Retinal pigment epithelial cell (primary cell): ENCODE results near the gene OTOP3.

Experiments used
- DNase-seq: peaks from one replicate; pipeline ENCODE4 v3.0.0-alpha.2; 2010; ENCODE audit warnings: low read depth
- H3K4me3 ChIP-seq: 2 replicates; pipeline ENCODE4 v1.5.1; 2011; ENCODE audit warnings: mild to moderate bottlenecking, low read length, control low read depth, moderate library complexity
- TF ChIP-seq, protein P1 (sequence below): conservative IDR thresholded peaks from 2 replicates; pipeline ENCODE4 v1.5.1; 2011; ENCODE audit warnings: low read depth, low read length, control low read depth, inconsistent platforms

Gene OTOP3

DNA sequence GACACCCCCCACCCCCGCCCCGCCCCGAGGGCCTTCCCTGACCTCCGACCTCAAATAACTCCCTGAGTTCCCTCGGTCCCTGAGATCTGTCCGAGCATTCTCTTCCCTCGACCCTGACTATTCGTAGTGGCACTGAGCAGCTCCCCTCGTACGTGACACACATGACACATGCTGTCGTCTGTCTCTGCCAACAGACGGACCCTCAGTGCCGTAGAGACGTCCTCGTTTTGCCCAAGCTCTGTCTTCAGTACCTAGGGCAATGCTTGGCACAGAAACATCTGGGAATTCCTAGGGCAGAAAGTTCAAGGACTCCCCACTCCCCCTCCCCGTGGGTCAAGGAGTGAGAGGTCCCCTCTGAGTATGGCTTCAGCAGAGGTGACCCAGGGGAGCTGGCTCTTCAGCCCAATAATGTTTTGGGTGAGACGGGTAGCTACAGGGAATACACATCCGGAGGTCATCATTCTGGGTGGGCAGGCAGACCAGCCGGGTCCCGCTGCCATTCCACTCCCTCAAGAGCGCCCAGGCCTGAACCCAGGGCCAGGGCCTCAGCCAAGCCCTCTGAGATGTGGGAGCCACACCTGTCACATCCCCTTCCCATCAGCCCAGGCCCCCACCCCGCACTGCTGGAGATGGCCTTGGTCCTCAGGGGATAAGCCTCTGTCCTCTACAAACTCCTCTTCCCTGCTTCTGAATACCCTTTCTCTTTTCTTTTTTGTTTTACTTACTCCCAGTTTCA, 41.6 kb upstream of the OTOP3 start:
- no peak for DNase-seq
- no peak overlapping the region for H3K4me3 ChIP-seq
- TF ChIP-seq, protein P1, sequence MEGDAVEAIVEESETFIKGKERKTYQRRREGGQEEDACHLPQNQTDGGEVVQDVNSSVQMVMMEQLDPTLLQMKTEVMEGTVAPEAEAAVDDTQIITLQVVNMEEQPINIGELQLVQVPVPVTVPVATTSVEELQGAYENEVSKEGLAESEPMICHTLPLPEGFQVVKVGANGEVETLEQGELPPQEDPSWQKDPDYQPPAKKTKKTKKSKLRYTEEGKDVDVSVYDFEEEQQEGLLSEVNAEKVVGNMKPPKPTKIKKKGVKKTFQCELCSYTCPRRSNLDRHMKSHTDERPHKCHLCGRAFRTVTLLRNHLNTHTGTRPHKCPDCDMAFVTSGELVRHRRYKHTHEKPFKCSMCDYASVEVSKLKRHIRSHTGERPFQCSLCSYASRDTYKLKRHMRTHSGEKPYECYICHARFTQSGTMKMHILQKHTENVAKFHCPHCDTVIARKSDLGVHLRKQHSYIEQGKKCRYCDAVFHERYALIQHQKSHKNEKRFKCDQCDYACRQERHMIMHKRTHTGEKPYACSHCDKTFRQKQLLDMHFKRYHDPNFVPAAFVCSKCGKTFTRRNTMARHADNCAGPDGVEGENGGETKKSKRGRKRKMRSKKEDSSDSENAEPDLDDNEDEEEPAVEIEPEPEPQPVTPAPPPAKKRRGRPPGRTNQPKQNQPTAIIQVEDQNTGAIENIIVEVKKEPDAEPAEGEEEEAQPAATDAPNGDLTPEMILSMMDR = no peak

DNA sequence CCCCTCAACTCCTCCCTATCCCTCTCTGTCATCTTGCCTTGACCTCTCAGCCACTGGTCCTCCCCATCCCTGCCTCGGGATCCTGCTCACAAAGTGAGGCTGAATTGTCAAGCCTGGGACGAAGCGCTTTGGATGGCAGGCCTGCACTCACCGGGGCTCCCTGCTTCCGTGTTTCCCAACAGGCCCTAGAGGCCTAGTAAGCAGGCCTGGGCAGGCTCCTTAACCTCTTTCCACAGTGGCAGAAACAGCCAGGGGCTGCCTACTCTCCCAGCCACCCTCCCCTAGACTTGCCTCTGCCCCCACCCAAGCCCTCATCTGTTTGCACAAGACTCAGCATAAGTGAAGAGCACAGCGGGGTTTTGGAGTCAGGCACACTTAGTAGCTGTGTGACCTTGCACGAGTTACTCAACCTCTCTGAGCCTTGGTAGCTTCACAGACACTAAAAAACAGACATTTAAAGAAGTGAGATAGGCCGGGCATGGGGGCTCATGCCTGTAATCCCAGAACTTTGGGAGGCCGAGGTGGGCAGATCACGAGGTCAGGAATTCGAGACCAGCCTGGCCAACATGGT, 37.2 kb upstream of the OTOP3 start:
- no peak overlapping the region for H3K4me3 ChIP-seq
- TF ChIP-seq, protein P1 = no peak
- DNase-seq = no peak

DNA sequence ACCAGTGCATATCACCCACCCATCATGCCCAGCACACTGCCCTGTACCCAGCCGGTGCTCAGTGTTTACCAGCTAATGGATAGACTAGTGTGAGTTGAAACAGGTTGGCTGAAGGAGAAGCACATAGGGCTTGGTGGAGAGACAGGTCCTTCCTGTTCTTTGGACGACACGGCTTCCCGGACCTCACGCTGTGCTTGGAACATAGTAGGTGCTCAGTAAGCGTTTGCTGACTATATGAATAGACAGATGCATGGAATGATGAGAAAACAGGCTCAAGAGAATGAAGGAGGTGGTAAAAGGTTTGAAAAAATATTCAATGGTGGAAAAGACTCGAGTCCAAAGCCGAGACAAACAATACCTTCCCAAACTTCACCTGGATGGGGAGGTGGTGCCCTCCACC, 35.5 kb upstream of the OTOP3 start:
- no peak overlapping the region for H3K4me3 ChIP-seq
- DNase-seq = no peak
- TF ChIP-seq, protein P1 = no peak

DNA sequence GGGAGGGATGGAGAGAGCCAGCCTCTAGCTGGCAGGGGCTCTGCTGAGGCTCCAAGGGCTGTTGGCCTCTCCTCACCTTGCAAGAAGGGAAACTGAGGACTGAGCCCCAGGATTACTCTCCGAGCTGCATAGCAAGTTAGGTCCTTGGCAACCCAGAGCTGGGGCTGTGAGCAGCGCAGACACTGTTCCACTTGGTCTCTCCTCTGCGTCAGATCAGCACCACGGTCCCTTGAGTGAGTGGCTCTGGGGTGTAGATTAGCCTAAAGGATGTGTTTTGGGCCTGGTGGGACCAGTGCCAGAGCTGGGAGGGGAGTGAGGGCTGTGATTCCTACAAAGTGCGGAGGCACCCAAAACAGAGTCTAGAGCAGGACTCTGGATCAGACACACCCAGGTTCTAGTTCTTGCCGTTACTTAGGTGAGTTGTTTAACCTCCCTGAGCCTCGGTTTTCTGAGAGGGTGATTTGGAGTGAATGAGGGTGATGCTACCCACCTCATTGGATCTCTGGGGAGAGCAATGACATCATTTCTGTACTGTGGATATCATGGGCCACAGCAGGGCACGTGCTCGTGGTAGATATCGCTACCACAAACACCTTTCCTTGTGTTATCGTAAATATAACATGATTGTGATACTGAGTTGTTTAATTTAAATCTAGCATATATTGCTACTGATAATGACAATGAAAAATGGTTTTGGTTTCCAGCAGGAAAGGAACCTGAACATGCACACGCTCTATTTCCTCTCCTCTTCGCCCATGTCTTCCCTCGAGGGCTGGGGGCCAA, 34.2 kb upstream of the OTOP3 start:
- no peak overlapping the region for H3K4me3 ChIP-seq
- TF ChIP-seq, protein P1 = no peak
- no peak for DNase-seq

DNA sequence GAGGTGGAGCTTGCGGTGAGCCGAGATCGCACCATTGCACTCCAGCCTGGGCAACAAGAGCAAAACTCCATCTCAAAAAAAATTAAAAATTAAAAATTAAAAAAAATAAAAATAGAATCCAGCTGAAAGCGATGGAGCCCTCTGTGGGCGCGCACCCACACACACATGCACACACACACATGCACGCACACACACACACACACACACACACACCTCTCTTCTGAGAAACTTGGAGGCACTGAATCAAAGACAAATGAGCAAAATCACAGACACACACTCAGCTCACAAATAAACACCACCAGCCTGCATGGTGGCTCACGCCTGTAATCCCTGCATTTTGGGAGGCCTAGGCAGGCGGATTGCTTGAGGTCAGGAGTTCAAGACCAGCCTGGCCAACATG, 32.7 kb upstream of the OTOP3 start:
- no peak for DNase-seq
- no peak overlapping the region for H3K4me3 ChIP-seq
- TF ChIP-seq, protein P1 = no peak

DNA sequence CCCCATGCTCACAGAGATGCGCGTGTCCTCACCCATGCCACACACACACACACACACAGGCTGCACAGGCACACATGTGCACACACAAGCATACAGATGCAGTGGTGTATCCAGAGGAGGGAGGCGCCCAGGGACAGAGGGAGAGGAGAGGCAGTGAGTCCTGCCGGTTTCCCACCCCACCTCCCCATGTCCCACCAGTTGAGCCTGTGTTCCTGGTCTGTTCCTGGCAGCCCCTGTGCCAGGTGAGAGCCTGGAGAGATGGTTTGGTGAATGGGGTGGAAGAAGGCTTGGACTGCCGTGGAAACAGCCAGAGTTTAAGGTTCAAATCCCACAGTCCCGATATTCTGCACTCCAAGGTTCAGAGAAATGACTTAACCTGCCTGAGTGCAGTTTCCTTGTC, 32.0 kb upstream of the OTOP3 start:
- DNase-seq = no peak

More for the DNA sequence above, 32.0 kb upstream of the OTOP3 start:
- H3K4me3 ChIP-seq = no peak overlapping the region
- TF ChIP-seq, protein P1 = no peak
